Astrocyte (in vitro differentiated cells and primary cell): Measurements from ENCODE around the gene SYF2. TPM values are rescaled to one million over a fixed set of nuclear protein-coding genes. Genes with fewer than 3 reads are reported as not detected.

ENCODE experiments used
- DNase-seq: peaks from one replicate; pipeline ENCODE4 v3.0.0-alpha.2; 2010; ENCODE audit warnings: low read depth
- FAIRE-seq: peaks from 2 replicates; lab custom pipeline; 2011; peaks lifted over from hg19 to GRCh38; lab: Jason Lieb, UNC
- H2AFZ ChIP-seq: 2 replicates; pipeline ENCODE4 v1.6.0; 2012; ENCODE audit warnings: low read depth, low read length, inconsistent platforms
- H3K27ac ChIP-seq: 2 replicates; pipeline ENCODE4 v1.5.1; 2011; ENCODE audit warnings: low read depth, low read length, inconsistent platforms
- H3K27me3 ChIP-seq: 2 replicates; pipeline ENCODE4 v1.6.0; 2011; ENCODE audit warnings: low read length, inconsistent platforms; ENCODE audit not compliant: insufficient read depth
- H3K36me3 ChIP-seq: 2 replicates; pipeline ENCODE4 v1.5.1; 2011; ENCODE audit warnings: low read length, inconsistent platforms; ENCODE audit not compliant: insufficient read depth
- H3K4me1 ChIP-seq: 2 replicates; pipeline ENCODE4 v1.5.1; 2011; ENCODE audit warnings: low read length, inconsistent platforms; ENCODE audit not compliant: insufficient read depth
- H3K4me2 ChIP-seq: 2 replicates; pipeline ENCODE4 v1.6.0; 2012; ENCODE audit warnings: low read length, inconsistent platforms
- H3K4me3 ChIP-seq: 2 replicates; pipeline ENCODE4 v1.5.1; 2011; ENCODE audit warnings: low read depth, mild to moderate bottlenecking, low read length, inconsistent platforms; ENCODE audit not compliant: insufficient read depth
- H3K79me2 ChIP-seq: 2 replicates; pipeline ENCODE4 v1.6.0; 2012; ENCODE audit warnings: mild to moderate bottlenecking, low read length, inconsistent platforms; ENCODE audit not compliant: insufficient read depth
- H3K9ac ChIP-seq: 2 replicates; pipeline ENCODE4 v1.6.0; 2012; ENCODE audit warnings: mild to moderate bottlenecking, low read length, inconsistent platforms
- H3K9me3 ChIP-seq: 2 replicates; pipeline ENCODE4 v1.5.1; 2012; ENCODE audit warnings: low read depth, mild to moderate bottlenecking, low read length, inconsistent platforms; ENCODE audit not compliant: insufficient read depth
- H4K20me1 ChIP-seq: 2 replicates; pipeline ENCODE4 v1.6.0; 2012; ENCODE audit warnings: low read length, inconsistent platforms; ENCODE audit not compliant: insufficient read depth
- H3K27ac Mint-ChIP-seq: one replicate; pipeline ENCODE4 v1.8.0; 2021; ENCODE audit warnings: mild to moderate bottlenecking, mixed read lengths; ENCODE audit not compliant: unreplicated experiment
- H3K27me3 Mint-ChIP-seq: one replicate; pipeline ENCODE4 v1.8.0; 2021; ENCODE audit warnings: low read depth, mixed read lengths; ENCODE audit not compliant: unreplicated experiment
- H3K36me3 Mint-ChIP-seq: one replicate; pipeline ENCODE4 v1.8.0; 2021; ENCODE audit warnings: low read depth, mixed read lengths; ENCODE audit not compliant: unreplicated experiment
- H3K4me1 Mint-ChIP-seq: one replicate; pipeline ENCODE4 v1.8.0; 2021; ENCODE audit warnings: low read depth, mixed read lengths; ENCODE audit not compliant: unreplicated experiment
- H3K4me3 Mint-ChIP-seq: one replicate; pipeline ENCODE4 v1.8.0; 2021; ENCODE audit warnings: mild to moderate bottlenecking, moderate library complexity, mixed read lengths; ENCODE audit not compliant: unreplicated experiment
- H3K9me3 Mint-ChIP-seq: one replicate; pipeline ENCODE4 v1.8.0; 2021; ENCODE audit warnings: mild to moderate bottlenecking, mixed read lengths; ENCODE audit not compliant: unreplicated experiment
- EZH2 ChIP-seq: IDR thresholded peaks from 2 replicates; pipeline ENCODE4 v1.6.1; 2012; ENCODE audit warnings: mild to moderate bottlenecking, low read length, inconsistent platforms; ENCODE audit not compliant: insufficient read depth
- total RNA-seq: library from RNA; stranded (reverse); gene quantifications from 2 replicates; pipeline ENCODE4 v1.2.1, GENCODE V29; 2021
- TF ChIP-seq, protein P1 (sequence below): IDR thresholded peaks from 2 replicates; pipeline ENCODE4 v1.5.1; 2011; ENCODE audit warnings: low read depth, mild to moderate bottlenecking, inconsistent platforms, low read length, moderate library complexity; ENCODE audit not compliant: insufficient read depth

SYF2 gene
- total RNA-seq, 1 donor from 2014 or later = 29.1 TPM

DNA sequence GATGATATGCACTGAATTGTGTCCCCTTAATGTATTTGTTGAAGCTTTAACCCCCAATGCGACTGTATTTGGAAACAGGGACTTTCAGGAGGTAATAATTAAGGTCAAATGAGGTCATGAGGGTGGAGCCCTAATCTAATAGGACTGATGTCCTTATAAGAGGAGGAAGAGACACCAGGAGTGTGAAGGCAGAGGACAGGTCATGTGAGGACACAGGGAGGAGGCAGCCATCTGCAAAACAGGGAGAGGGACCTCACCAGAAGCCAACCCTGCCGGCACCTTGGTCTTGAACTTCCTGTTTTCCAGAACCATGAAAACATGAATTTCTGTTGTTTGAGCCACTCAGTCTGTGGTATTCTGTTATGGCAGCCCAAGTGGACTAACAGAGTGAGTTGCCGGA, 15.3 kb downstream of the SYF2 start:
- H3K36me3 ChIP-seq = peaks cover 3% of the 10 kb centered on the region
- no peak overlapping the region for H2AFZ ChIP-seq
- no peak for DNase-seq
- Mint-ChIP-seq H3K9me3 (no peaks in the 10 kb centered on the region), H3K36me3 (peaks cover 11% of the 10 kb centered on the region), H3K4me1 (no peaks in the 10 kb centered on the region), H3K4me3 (no peak overlapping the region), H3K27me3 (no peaks in the 10 kb centered on the region), H3K27ac (no peak overlapping the region)
- H3K79me2 ChIP-seq = no peaks in the 10 kb centered on the region
- H3K27me3 ChIP-seq = no peaks in the 10 kb centered on the region
- H3K4me1 ChIP-seq = no peaks in the 10 kb centered on the region
- H3K9me3 ChIP-seq = no peaks in the 10 kb centered on the region
- no peaks in the 10 kb centered on the region for H4K20me1 ChIP-seq
- no peak overlapping the region for H3K9ac ChIP-seq
- no peak for FAIRE-seq
- no peak overlapping the region for H3K4me3 ChIP-seq
- no peak overlapping the region for H3K27ac ChIP-seq
- TF ChIP-seq EZH2 = no peak
- TF ChIP-seq, protein P1, sequence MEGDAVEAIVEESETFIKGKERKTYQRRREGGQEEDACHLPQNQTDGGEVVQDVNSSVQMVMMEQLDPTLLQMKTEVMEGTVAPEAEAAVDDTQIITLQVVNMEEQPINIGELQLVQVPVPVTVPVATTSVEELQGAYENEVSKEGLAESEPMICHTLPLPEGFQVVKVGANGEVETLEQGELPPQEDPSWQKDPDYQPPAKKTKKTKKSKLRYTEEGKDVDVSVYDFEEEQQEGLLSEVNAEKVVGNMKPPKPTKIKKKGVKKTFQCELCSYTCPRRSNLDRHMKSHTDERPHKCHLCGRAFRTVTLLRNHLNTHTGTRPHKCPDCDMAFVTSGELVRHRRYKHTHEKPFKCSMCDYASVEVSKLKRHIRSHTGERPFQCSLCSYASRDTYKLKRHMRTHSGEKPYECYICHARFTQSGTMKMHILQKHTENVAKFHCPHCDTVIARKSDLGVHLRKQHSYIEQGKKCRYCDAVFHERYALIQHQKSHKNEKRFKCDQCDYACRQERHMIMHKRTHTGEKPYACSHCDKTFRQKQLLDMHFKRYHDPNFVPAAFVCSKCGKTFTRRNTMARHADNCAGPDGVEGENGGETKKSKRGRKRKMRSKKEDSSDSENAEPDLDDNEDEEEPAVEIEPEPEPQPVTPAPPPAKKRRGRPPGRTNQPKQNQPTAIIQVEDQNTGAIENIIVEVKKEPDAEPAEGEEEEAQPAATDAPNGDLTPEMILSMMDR = no peak
- H3K4me2 ChIP-seq = no peak overlapping the region

DNA sequence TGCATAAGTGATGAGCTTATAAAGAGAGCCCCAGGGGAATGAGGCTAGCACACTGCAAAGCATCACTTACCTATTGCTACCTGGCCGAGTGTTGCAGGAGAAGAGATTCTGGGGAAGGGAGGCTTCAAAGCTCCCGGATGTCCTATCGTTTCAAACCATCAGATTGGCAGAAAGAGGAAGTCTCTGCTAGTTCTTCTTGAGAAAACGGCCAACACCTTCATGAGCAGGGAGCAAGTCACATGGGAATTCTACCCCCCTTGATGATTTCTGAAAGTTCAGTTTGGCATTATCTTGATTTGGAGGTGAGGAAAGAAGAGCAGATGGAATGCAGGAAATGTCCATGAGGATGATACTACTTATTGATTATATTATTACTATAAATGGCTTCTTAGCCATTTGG, 16.2 kb downstream of the SYF2 start:
- no peak overlapping the region for H3K4me2 ChIP-seq
- H3K4me1 Mint-ChIP-seq = no peaks in the 10 kb centered on the region

DNA sequence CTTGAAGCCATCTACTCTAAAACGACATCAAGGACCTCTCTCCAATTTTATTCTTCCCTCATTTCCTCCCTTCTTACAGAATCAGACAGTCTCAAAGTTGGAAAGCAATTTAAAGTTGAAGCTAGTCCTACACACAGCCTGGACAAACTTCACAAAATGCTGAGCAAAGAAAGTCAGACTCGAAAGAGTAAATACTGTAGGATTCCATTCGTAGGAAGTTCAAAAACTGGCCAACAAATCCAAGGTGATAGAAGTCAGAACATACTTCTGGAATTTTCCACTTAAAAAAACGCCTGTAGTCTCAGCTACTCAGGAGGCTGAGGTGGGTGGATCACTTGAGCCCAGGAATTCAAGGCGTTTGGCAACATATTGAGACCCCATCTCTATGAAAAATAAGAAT, 19.6 kb downstream of the SYF2 start:
- no peaks in the 10 kb centered on the region for H3K9me3 Mint-ChIP-seq
- no peak overlapping the region for H3K27ac ChIP-seq
- no peak overlapping the region for H3K4me3 ChIP-seq
- no peak overlapping the region for H3K27ac Mint-ChIP-seq
- H3K4me2 ChIP-seq = no peak overlapping the region
- H3K36me3 Mint-ChIP-seq = peaks cover 5% of the 10 kb centered on the region
- no peaks in the 10 kb centered on the region for H3K27me3 ChIP-seq
- no peaks in the 10 kb centered on the region for H3K9me3 ChIP-seq
- no peaks in the 10 kb centered on the region for H3K4me1 Mint-ChIP-seq
- H3K4me1 ChIP-seq = no peaks in the 10 kb centered on the region
- H2AFZ ChIP-seq = no peak overlapping the region
- FAIRE-seq (no peak), DNase-seq (no peak)
- no peak for TF ChIP-seq EZH2
- TF ChIP-seq, protein P1 = no peak
- no peaks in the 10 kb centered on the region for H4K20me1 ChIP-seq
- H3K36me3 ChIP-seq = no peaks in the 10 kb centered on the region
- H3K27me3 Mint-ChIP-seq = peaks cover 2% of the 10 kb centered on the region
- no peak overlapping the region for H3K4me3 Mint-ChIP-seq
- no peaks in the 10 kb centered on the region for H3K79me2 ChIP-seq
- no peak overlapping the region for H3K9ac ChIP-seq

More for the DNA sequence above, 16.2 kb downstream of the SYF2 start:
- no peaks in the 10 kb centered on the region for H4K20me1 ChIP-seq
- no peak overlapping the region for H3K27ac ChIP-seq
- H3K9ac ChIP-seq = no peak overlapping the region
- H3K27me3 ChIP-seq = no peaks in the 10 kb centered on the region
- peaks cover 11% of the 10 kb centered on the region for H3K36me3 Mint-ChIP-seq
- H3K9me3 Mint-ChIP-seq = no peaks in the 10 kb centered on the region
- DNase-seq (no peak), FAIRE-seq (no peak)
- no peaks in the 10 kb centered on the region for H3K9me3 ChIP-seq
- no peak overlapping the region for H3K4me3 ChIP-seq
- H2AFZ ChIP-seq = no peak overlapping the region
- no peak overlapping the region for H3K27ac Mint-ChIP-seq
- no peak for TF ChIP-seq EZH2
- TF ChIP-seq, protein P1 = no peak
- no peaks in the 10 kb centered on the region for H3K27me3 Mint-ChIP-seq
- H3K36me3 ChIP-seq = no peaks in the 10 kb centered on the region
- H3K79me2 ChIP-seq = no peaks in the 10 kb centered on the region
- no peak overlapping the region for H3K4me3 Mint-ChIP-seq
- no peaks in the 10 kb centered on the region for H3K4me1 ChIP-seq
